ENCODE measurements around the gene ZFP62. TPM values are rescaled to one million over a fixed set of nuclear protein-coding genes. Genes with fewer than 3 reads are reported as not detected.
A peak's percentile ranks its signal among the peaks of the same experiment; 100 is the strongest.

Gene ZFP62
- total RNA-seq, 1 donor from 2014 or later, result 62.0 TPM

DNA sequence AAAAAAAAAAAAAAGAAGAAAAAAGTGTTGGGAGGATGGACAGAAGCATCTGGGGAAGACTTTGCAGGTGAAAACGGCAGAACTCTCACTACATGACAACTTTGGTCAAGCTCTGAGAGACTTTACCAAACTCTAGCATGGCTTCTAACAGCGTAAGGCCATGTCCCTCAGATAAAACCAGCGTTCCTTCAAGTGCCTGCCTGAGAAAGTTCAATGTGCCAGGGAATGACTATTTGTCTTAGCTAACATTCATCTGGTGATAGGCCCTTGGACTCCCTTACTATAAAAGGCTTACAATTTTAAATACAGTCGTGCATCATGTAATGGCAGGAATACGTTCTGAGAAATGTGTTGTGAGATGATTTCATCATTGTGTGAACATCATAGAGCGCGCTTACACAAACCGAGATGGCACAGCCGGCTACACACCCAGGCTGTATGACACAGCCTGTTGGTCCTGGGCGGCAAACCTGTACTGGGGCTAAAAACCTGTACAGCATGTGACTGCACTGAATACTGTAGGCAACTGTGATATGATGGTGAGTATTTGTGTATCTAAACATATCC, 14.9 kb upstream of the ZFP62 start:
- Mint-ChIP-seq H3K9me3 (ENCODE audit: low read depth) (no peaks in the 10 kb centered on the region), H3K27me3 (peaks cover 24% of the 10 kb centered on the region), H3K27ac (no peak overlapping the region), H3K4me3 (ENCODE audit: low read depth) (no peak overlapping the region), H3K4me1 (ENCODE audit: low read depth) (peaks cover 2% of the 10 kb centered on the region), H3K36me3 (ENCODE audit: insufficient read depth) (no peaks in the 10 kb centered on the region)
- TF ChIP-seq, protein P1, sequence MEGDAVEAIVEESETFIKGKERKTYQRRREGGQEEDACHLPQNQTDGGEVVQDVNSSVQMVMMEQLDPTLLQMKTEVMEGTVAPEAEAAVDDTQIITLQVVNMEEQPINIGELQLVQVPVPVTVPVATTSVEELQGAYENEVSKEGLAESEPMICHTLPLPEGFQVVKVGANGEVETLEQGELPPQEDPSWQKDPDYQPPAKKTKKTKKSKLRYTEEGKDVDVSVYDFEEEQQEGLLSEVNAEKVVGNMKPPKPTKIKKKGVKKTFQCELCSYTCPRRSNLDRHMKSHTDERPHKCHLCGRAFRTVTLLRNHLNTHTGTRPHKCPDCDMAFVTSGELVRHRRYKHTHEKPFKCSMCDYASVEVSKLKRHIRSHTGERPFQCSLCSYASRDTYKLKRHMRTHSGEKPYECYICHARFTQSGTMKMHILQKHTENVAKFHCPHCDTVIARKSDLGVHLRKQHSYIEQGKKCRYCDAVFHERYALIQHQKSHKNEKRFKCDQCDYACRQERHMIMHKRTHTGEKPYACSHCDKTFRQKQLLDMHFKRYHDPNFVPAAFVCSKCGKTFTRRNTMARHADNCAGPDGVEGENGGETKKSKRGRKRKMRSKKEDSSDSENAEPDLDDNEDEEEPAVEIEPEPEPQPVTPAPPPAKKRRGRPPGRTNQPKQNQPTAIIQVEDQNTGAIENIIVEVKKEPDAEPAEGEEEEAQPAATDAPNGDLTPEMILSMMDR (IDR thresholded peaks at IDR 0.05; ENCODE audit: unreplicated experiment), result no peak
- no peak for DNase-seq (ENCODE audit: low spot score, unreplicated experiment)

DNA sequence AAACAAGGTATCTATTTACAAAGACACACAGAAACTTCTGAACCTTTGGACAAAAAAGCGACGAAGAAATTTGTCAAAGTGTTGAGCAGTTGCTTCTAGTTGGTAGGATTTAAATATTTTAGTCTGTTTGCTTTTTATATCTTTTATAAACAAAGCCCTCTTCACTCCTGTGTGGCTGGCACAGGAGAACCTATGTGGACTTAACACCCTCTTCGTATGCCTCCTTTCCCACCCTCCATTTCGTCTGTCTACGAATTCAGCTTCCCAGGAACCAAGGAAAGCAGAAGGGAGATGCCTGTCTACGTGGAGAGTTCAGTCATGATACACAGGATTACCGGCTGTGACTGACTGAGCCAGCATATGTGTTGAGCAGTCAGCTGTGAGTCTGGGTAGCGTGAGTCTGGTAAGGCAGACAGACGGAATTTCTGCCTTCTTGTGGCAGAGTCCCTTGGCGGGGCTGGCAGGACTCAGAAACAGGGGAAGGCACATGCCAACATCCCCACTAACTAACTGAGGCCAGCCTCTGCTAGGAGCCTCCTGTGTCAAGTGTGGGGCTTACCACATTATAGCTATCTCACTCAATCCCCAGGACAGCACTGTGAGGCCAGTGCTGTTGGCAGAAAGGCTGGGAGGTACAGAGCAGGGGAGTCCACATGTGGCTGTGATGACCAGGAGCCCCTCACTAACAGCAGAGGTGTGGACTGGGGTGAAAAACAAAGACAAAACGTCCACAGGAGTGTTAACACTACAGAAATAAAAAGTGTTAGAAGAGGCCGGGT, 13.9 kb upstream of the ZFP62 start:
- Mint-ChIP-seq H3K4me3 (ENCODE audit: low read depth) (no peak overlapping the region), H3K27me3 (peaks cover 27% of the 10 kb centered on the region), H3K4me1 (ENCODE audit: low read depth) (peaks cover 2% of the 10 kb centered on the region), H3K9me3 (ENCODE audit: low read depth) (no peaks in the 10 kb centered on the region), H3K36me3 (ENCODE audit: insufficient read depth) (no peaks in the 10 kb centered on the region), H3K27ac (peak overlapping the region; percentile 8)
- DNase-seq (ENCODE audit: low spot score, unreplicated experiment), result no peak
- TF ChIP-seq, protein P1 (IDR thresholded peaks at IDR 0.05; ENCODE audit: unreplicated experiment), result no peak

DNA sequence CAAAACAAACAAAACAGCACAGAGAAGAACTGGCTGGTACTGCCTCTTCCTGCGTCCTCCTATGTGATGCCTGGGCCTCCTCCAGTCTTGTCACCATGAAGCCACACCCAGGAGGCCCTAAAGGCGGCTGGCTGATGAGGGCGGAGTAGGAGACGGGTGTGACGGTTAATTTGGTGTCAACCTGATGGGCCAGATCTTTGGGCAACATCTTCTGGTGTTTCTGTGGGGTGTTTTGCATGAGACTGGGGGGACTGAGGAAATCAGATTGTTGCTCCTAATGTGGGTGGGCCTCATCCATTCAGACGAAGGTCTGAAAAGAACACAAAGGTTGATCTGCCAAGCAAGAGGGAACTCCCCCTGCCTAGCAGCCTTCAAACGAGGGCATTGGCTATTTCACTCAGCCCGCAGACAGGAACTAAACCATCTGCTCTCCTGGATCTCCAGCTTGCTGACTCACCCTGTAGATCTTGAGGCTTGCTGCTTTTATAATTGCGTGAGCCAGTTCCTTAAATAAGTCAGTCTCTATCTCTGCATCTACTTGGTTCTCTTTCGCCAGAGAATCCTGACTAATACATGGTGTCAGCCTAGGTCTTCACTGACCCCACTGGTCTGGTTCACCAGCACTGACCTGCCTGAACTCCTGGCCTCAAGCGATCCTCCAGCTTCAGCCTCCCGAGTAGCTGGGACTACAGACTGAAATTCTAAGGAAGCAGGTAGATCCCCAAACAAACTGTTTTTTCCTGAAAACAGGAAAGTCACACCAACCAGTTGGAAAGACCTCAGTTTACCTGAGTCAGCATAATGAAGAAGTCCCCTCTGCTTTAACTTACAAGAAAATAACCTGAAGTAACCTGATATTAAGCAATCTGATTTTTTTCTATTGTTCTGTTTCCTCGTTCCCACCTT, 12.8 kb upstream of the ZFP62 start:
- H3K27ac Mint-ChIP-seq, result no peak overlapping the region
- no peak overlapping the region for H3K4me3 Mint-ChIP-seq (ENCODE audit: low read depth)
- H3K4me1 Mint-ChIP-seq (ENCODE audit: low read depth), result peaks cover 2% of the 10 kb centered on the region
- H3K9me3 Mint-ChIP-seq (ENCODE audit: low read depth), result no peaks in the 10 kb centered on the region
- DNase-seq (ENCODE audit: low spot score, unreplicated experiment), result no peak
- H3K36me3 Mint-ChIP-seq (ENCODE audit: insufficient read depth), result no peaks in the 10 kb centered on the region
- TF ChIP-seq, protein P1 (IDR thresholded peaks at IDR 0.05; ENCODE audit: unreplicated experiment), result no peak
- peaks cover 20% of the 10 kb centered on the region for H3K27me3 Mint-ChIP-seq

DNA sequence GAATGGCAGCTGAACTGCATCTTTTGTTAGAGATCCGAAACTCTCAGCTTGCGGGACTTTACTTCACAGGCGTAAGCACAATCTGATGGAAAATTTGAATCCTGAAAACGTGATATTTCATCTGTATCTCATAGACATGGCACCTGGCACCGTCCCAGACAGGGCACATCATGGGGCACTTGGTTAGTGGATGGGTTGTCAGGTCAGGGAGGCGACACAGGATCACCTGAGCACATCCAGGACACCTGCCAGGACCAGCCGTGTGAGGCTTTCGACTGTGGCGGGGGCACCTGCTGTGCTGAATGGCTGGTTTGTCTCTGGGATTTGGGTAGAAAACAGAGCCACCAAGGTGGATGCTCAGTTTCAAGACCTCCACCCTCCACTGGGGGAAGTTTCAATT, 11.3 kb upstream of the ZFP62 start:
- no peak overlapping the region for H3K4me3 Mint-ChIP-seq (ENCODE audit: low read depth)
- TF ChIP-seq, protein P1 (IDR thresholded peaks at IDR 0.05; ENCODE audit: unreplicated experiment), result no peak
- no peaks in the 10 kb centered on the region for H3K36me3 Mint-ChIP-seq (ENCODE audit: insufficient read depth)
- no peak overlapping the region for H3K27ac Mint-ChIP-seq
- peaks cover 2% of the 10 kb centered on the region for H3K4me1 Mint-ChIP-seq (ENCODE audit: low read depth)
- H3K9me3 Mint-ChIP-seq (ENCODE audit: low read depth), result no peaks in the 10 kb centered on the region
- no peak for DNase-seq (ENCODE audit: low spot score, unreplicated experiment)
- peaks cover 19% of the 10 kb centered on the region for H3K27me3 Mint-ChIP-seq
